HepG2 (cell line): Measurements from ENCODE around the gene KLK10. TPM values are rescaled to one million over a fixed set of nuclear protein-coding genes. Genes with fewer than 3 reads are reported as not detected.

Source experiments
- ATAC-seq: fragments of 200-7000 bp; cut with Tn5 transposase; 3 replicates; pipeline ENCODE4 v1.9.1; 2020; ENCODE audit warnings: mild to moderate bottlenecking, moderate library complexity
- BruUV-seq: library from RNA; stranded (reverse); fragments of 400-500 nt; replicated peaks from 2 replicates; lab custom pipeline; 2021; lab: Mats Ljungman, UMichigan
- CTCF ChIA-PET: fragments of 300-600 bp; formaldehyde crosslinking; extraction: SDS; loops from one replicate; lab custom pipeline; 2021; ENCODE audit warnings: low total read pairs, inconsistent platforms, low intra/inter-chr PET ratio; lab: Yijun Ruan, JAX
- POLR2A ChIA-PET: fragments of 350-600 bp; sonication (Branson Sonifier 250); formaldehyde crosslinking; loops from one replicate; lab custom pipeline; 2020; ENCODE audit warnings: antibody characterized with exemption, inconsistent platforms; lab: Yijun Ruan, JAX
- DNase-seq: peaks from one replicate; pipeline ENCODE4 v3.0.0-alpha.2; 2015; ENCODE audit warnings: low spot score
- FAIRE-seq: peaks from 3 replicates; lab custom pipeline; 2011; peaks lifted over from hg19 to GRCh38; lab: Jason Lieb, UNC
- H2AFZ ChIP-seq: one replicate; pipeline ENCODE4 v1.6.1; 2011; ENCODE audit warnings: low read length, inconsistent platforms
- H3K27ac ChIP-seq: fragments of 300-600 bp; 3 replicates; pipeline ENCODE4 v1.8.0; 2011; ENCODE audit warnings: mixed run types, mild to moderate bottlenecking, mixed read lengths, low read length, inconsistent platforms; ENCODE audit not compliant: insufficient read depth; ENCODE audit errors: extremely low read length
- H3K27me3 ChIP-seq, 2 experiments: fragments of 200-600 bp in 1 of 2; 2 replicates in 1 of 2; 3 replicates in 1 of 2; pipeline versions ENCODE4 v1.6.0 to v1.8.0; 2011; ENCODE audit warnings: low read length in 2 of 2, mild to moderate bottlenecking in 2 of 2, moderate library complexity in 2 of 2, inconsistent platforms in 1 of 2; ENCODE audit not compliant: insufficient read depth in 2 of 2, control insufficient read depth in 1 of 2
- H3K36me3 ChIP-seq, 2 experiments: fragments of 200-600 bp in 1 of 2; replicated peaks in 1 of 2; 2 replicates in 1 of 2; 3 replicates in 1 of 2; pipeline versions ENCODE4 v1.5.1 to v1.8.0; 2011; ENCODE audit warnings: low read length in 2 of 2, inconsistent platforms in 1 of 2; ENCODE audit not compliant: insufficient read depth in 2 of 2, control insufficient read depth in 1 of 2
- H3K4me1 ChIP-seq: 2 replicates; pipeline ENCODE4 v1.5.1; 2012; ENCODE audit warnings: low read length, inconsistent platforms; ENCODE audit not compliant: insufficient read depth
- H3K4me2 ChIP-seq: 2 replicates; pipeline ENCODE4 v1.6.0; 2011; ENCODE audit warnings: low read depth, low read length, inconsistent platforms
- H3K4me3 ChIP-seq, 3 experiments: fragments of 200-600 bp in 1 of 3; sonication (generic), shearing (Covaris generic) in 1 of 3; replicated peaks in 1 of 3; 2 replicates each; pipeline ENCODE4 v1.5.1; 2011 to 2016; ENCODE audit warnings: low read length in 3 of 3, inconsistent platforms in 2 of 3, low read depth in 2 of 3, mild to moderate bottlenecking in 2 of 3, control low read depth in 1 of 3, mixed read lengths in 1 of 3; ENCODE audit not compliant: insufficient read depth in 1 of 3
- H3K79me2 ChIP-seq: one replicate; pipeline ENCODE4 v1.6.1; 2011; ENCODE audit warnings: low read length, inconsistent platforms; ENCODE audit not compliant: insufficient read depth
- H3K9ac ChIP-seq: 2 replicates; pipeline ENCODE4 v1.6.0; 2011; ENCODE audit warnings: mild to moderate bottlenecking, low read depth, low read length, inconsistent platforms; ENCODE audit not compliant: insufficient read depth
- H3K9me3 ChIP-seq: 2 replicates; pipeline ENCODE4 v1.5.1; 2012; ENCODE audit warnings: mild to moderate bottlenecking, low read length
- H4K20me1 ChIP-seq: 2 replicates; pipeline ENCODE4 v1.6.0; 2011; ENCODE audit warnings: inconsistent platforms, mild to moderate bottlenecking, low read length, moderate library complexity; ENCODE audit not compliant: insufficient read depth
- CTCF ChIP-seq: sonication (generic); formaldehyde crosslinking; IDR thresholded peaks from 2 replicates; pipeline ENCODE4 v1.5.0; 2020; ENCODE audit warnings: mild to moderate bottlenecking, missing genetic modification reagents, moderate library complexity
- DPF2 ChIP-seq: sonication (generic); formaldehyde crosslinking; IDR thresholded peaks from 2 replicates; pipeline ENCODE4 v1.4.0; 2020; ENCODE audit warnings: mild to moderate bottlenecking, low read depth, missing genetic modification reagents, borderline replicate concordance
- ELF1 ChIP-seq: sonication (generic); formaldehyde crosslinking; IDR thresholded peaks from 2 replicates; pipeline ENCODE4 v1.4.0; 2020; ENCODE audit warnings: missing genetic modification reagents
- GABPB1 ChIP-seq: IDR thresholded peaks from 2 replicates; pipeline ENCODE4 v1.6.1; 2016; ENCODE audit warnings: mild to moderate bottlenecking, missing genetic modification reagents, moderate library complexity, missing compliant biosample characterization
- RAD21 ChIP-seq: fragments of 450-650 bp; formaldehyde crosslinking; IDR thresholded peaks from 2 replicates; pipeline ENCODE4 v1.5.0; 2020; ENCODE audit warnings: mild to moderate bottlenecking
- RXRA ChIP-seq: sonication (generic); formaldehyde crosslinking; IDR thresholded peaks from 2 replicates; pipeline ENCODE4 v1.5.1; 2020; ENCODE audit warnings: missing genetic modification reagents
- STAG1 ChIP-seq: sonication (generic); formaldehyde crosslinking; IDR thresholded peaks from 2 replicates; pipeline ENCODE4 v1.4.0; 2020; ENCODE audit warnings: missing genetic modification reagents
- XRCC5 ChIP-seq: fragments of 200-400 bp; formaldehyde crosslinking; optimal IDR thresholded peaks from 2 replicates; pipeline ENCODE3; 2017; ENCODE audit warnings: mild to moderate bottlenecking, low read length
- ZBTB14 ChIP-seq: sonication (generic); formaldehyde crosslinking; IDR thresholded peaks from 2 replicates; pipeline ENCODE4 v1.4.0; 2020; ENCODE audit warnings: missing genetic modification reagents
- ZBTB33 ChIP-seq: sonication (generic); formaldehyde crosslinking; IDR thresholded peaks from 2 replicates; pipeline ENCODE4 v1.4.0; 2020; ENCODE audit warnings: missing genetic modification reagents
- ZKSCAN5 ChIP-seq: sonication (generic); formaldehyde crosslinking; IDR thresholded peaks from 2 replicates; pipeline ENCODE4 v1.5.1; 2020; ENCODE audit warnings: mild to moderate bottlenecking, missing genetic modification reagents
- ZSCAN30 ChIP-seq: sonication (generic); formaldehyde crosslinking; IDR thresholded peaks from 2 replicates; pipeline ENCODE4 v1.5.0; 2020; ENCODE audit warnings: mild to moderate bottlenecking, missing genetic modification reagents
- WGBS: methylation state at CpG from one replicate; pipeline ENCODE4 v1.1.6; 2017; ENCODE audit warnings: low lambda C conversion rate; 5-methylcytosine and 5-hydroxymethylcytosine counted together
- in situ Hi-C: cut with HindIII; loops from 2 replicates; pipeline ENCODE4 v1.10.0; 2017; ENCODE audit warnings: low pct_unique_long_range_greater_than_20kb; ENCODE audit not compliant: extremely low pct_ligation_motif_present
- intact Hi-C: fragments of 100-400 bp; cut with micrococcal nuclease; formaldehyde crosslinking; loops from one replicate; pipeline ENCODE4 v1.10.0; 2022; ENCODE audit not compliant: unreplicated experiment
- polyA plus RNA-seq, 8 experiments: library from polyadenylated mRNA; depleted of rRNA in 3 of 8; stranded (reverse) in 7 of 8; unstranded in 1 of 8; fragments of >200 nt; fragmentation: Illumina TruSeq in 4 of 8; extraction: Trizol in 4 of 8; gene quantifications; 2 replicates each; pipeline versions ENCODE4 v1.2.1 to v1.2.3, GENCODE V29; 2011 to 2016; ENCODE audit warnings: low read depth in 4 of 8, missing spikeins in 1 of 8, mixed read lengths in 1 of 8; ENCODE audit not compliant: insufficient read depth in 1 of 8
- total RNA-seq, 5 experiments: library from RNA; depleted of rRNA; stranded (reverse); fragments of >200 nt; fragmentation: Illumina TruSeq; extraction: Trizol; gene quantifications; 2 replicates each; pipeline ENCODE4 v1.2.3, GENCODE V29; 2016; ENCODE audit warnings: low read depth in 1 of 5
- TF ChIP-seq, protein P1 (sequence below): sonication (generic); formaldehyde crosslinking; IDR thresholded peaks from 2 replicates; pipeline ENCODE4 v1.5.1; 2020; ENCODE audit warnings: mild to moderate bottlenecking, missing genetic modification reagents, moderate library complexity

Gene KLK10
- total and polyA plus RNA-seq, 2 of the 13 experiments (the other 11 are each of a cell fraction or from before 2014, with no cell fraction given) = not detected

- ATAC-seq (peak; percentile 79), FAIRE-seq (no peak), DNase-seq (peak; percentile 31)
- ChIA-PET POLR2A (no interaction called here), CTCF (interaction anchor here (1.1 to 1.5 kb wide), 4 partner anchors 77 to 88 kb away, joined by 3 to 10 read pairs (median 3); no protein-coding TSS in a partner anchor)
- 20% methylated on average over 47 of the region's 68 CpGs for WGBS
- BruUV-seq = no TSS peak
- Histone ChIP-seq H3K4me1 (0 out of 2 replicates have a peak, but pooled peaks cover 4% of the 10 kb centered on the region), H3K9me3 (no peaks in the 10 kb centered on the region), H3K9ac (no peak overlapping the region), H3K27me3 (peaks cover 3 to 31% of the 10 kb centered on the region in 2 experiments; a peak in 4 of 5 replicates), H3K4me2 (no peak overlapping the region), H3K27ac (no peak overlapping the region), H4K20me1 (no peaks in the 10 kb centered on the region), H3K4me3 (peak overlapping the region in 1 of 3 experiments; percentile 16; a peak in 1 of 6 replicates), H2AFZ (no peak overlapping the region), H3K36me3 (no peaks in the 10 kb centered on the region), H3K79me2 (no peaks in the 10 kb centered on the region)
- in situ Hi-C loops (loop anchor here (5.0 kb wide), 2 partner anchors 75 to 85 kb away; no protein-coding TSS in a partner anchor), intact Hi-C loops (loop anchor here (10.0 kb wide), 1 partner anchor 82 kb away; no protein-coding TSS in a partner anchor)
- TF ChIP-seq RXRA = no peak
- TF ChIP-seq ZSCAN30 = no peak
- TF ChIP-seq RAD21 (CRISPR knock-in tag) = peak; percentile 53; the same call in 1 of the 2 replicates
- TF ChIP-seq DPF2 = no peak
- TF ChIP-seq, protein P1, sequence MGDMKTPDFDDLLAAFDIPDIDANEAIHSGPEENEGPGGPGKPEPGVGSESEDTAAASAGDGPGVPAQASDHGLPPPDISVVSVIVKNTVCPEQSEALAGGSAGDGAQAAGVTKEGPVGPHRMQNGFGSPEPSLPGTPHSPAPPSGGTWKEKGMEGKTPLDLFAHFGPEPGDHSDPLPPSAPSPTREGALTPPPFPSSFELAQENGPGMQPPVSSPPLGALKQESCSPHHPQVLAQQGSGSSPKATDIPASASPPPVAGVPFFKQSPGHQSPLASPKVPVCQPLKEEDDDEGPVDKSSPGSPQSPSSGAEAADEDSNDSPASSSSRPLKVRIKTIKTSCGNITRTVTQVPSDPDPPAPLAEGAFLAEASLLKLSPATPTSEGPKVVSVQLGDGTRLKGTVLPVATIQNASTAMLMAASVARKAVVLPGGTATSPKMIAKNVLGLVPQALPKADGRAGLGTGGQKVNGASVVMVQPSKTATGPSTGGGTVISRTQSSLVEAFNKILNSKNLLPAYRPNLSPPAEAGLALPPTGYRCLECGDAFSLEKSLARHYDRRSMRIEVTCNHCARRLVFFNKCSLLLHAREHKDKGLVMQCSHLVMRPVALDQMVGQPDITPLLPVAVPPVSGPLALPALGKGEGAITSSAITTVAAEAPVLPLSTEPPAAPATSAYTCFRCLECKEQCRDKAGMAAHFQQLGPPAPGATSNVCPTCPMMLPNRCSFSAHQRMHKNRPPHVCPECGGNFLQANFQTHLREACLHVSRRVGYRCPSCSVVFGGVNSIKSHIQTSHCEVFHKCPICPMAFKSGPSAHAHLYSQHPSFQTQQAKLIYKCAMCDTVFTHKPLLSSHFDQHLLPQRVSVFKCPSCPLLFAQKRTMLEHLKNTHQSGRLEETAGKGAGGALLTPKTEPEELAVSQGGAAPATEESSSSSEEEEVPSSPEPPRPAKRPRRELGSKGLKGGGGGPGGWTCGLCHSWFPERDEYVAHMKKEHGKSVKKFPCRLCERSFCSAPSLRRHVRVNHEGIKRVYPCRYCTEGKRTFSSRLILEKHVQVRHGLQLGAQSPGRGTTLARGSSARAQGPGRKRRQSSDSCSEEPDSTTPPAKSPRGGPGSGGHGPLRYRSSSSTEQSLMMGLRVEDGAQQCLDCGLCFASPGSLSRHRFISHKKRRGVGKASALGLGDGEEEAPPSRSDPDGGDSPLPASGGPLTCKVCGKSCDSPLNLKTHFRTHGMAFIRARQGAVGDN (CRISPR knock-in tag) = peak; percentile 34
- no peak for TF ChIP-seq ZBTB14 (CRISPR knock-in tag)
- peak; percentile 87 for TF ChIP-seq CTCF (CRISPR knock-in tag)
- TF ChIP-seq ZBTB33 (CRISPR knock-in tag) = 0 out of 2 replicates have a peak, but pooled peaks have one; percentile 6
- peak; percentile 55 for TF ChIP-seq XRCC5
- no peak for TF ChIP-seq ELF1
- peak; percentile 39; the same call in 1 of the 2 replicates for TF ChIP-seq GABPB1
- peak; percentile 70 for TF ChIP-seq STAG1 (CRISPR knock-in tag)
- TF ChIP-seq ZKSCAN5 (CRISPR knock-in tag) = no peak
These were observed 2.5 kb downstream of the KLK10 start for GRCh38 chr19:51016798-51017683.
